ENCODE results near the gene GLIPR1.
"Not testable (repeated sequence)": the region's sequence is repeated elsewhere in the genome, so short reads cannot be mapped to it uniquely, and the experiment has no call there.

GLIPR1 gene

GRCh38 chr12:75508159-75508558 lies 27.6 kb downstream of the GLIPR1 start:
- no peak overlapping the region for H3K4me3 ChIP-seq (ENCODE audit: low read depth, low read length)

GRCh38 chr12:75509621-75510020 lies 29.1 kb downstream of the GLIPR1 start:
- no peak overlapping the region for H3K4me3 ChIP-seq (ENCODE audit: low read depth, low read length)

- peak within 1 kb of the TSS; percentile 100 for H3K4me3 ChIP-seq (ENCODE audit: low read depth, low read length)
Observed at GRCh38 chr12:75511116-75512048, 30.8 kb downstream of the GLIPR1 start, which contains the start of gene KRR1. KRR1 (minus strand) TSS chr12:75511609; CDS start chr12:75511597, 12 bp downstream.

GRCh38 chr12:75521224-75521623 lies 40.7 kb downstream of the GLIPR1 start:
- H3K4me3 ChIP-seq (ENCODE audit: low read depth, low read length): not testable (repeated sequence)

GRCh38 chr12:75522124-75522523 lies 41.6 kb downstream of the GLIPR1 start:
- not testable (repeated sequence) for H3K4me3 ChIP-seq (ENCODE audit: low read depth, low read length)

- H3K4me3 ChIP-seq (ENCODE audit: low read depth, low read length): no peak overlapping the region
Observed at GRCh38 chr12:75525263-75525662, 44.7 kb downstream of the GLIPR1 start.

- no peak overlapping the region for H3K4me3 ChIP-seq (ENCODE audit: low read depth, low read length)
Observed at GRCh38 chr12:75526655-75527511, 46.3 kb downstream of the GLIPR1 start.

- no peak overlapping the region for H3K4me3 ChIP-seq (ENCODE audit: low read depth, low read length)
Observed at GRCh38 chr12:75528272-75528671, 47.7 kb downstream of the GLIPR1 start.

- no peak overlapping the region for H3K4me3 ChIP-seq (ENCODE audit: low read depth, low read length)
Observed at GRCh38 chr12:75528692-75529091, 48.1 kb downstream of the GLIPR1 start.

GRCh38 chr12:75529316-75529715 lies 48.8 kb downstream of the GLIPR1 start:
- H3K4me3 ChIP-seq (ENCODE audit: low read depth, low read length): no peak overlapping the region

GRCh38 chr12:75529826-75530225 lies 49.3 kb downstream of the GLIPR1 start:
- H3K4me3 ChIP-seq (ENCODE audit: low read depth, low read length): no peak overlapping the region

- H3K4me3 ChIP-seq (ENCODE audit: low read depth, low read length): no peak overlapping the region
Observed at GRCh38 chr12:75533239-75533638, 52.7 kb downstream of the GLIPR1 start.

- no peak overlapping the region for H3K4me3 ChIP-seq (ENCODE audit: low read depth, low read length)
Observed at GRCh38 chr12:75539889-75540288, 59.3 kb downstream of the GLIPR1 start.

- H3K4me3 ChIP-seq (ENCODE audit: low read depth, low read length): no peak overlapping the region
Observed at GRCh38 chr12:75542942-75543341, 62.4 kb downstream of the GLIPR1 start.

GRCh38 chr12:75543529-75543928 lies 63.0 kb downstream of the GLIPR1 start:
- no peak overlapping the region for H3K4me3 ChIP-seq (ENCODE audit: low read depth, low read length)

GRCh38 chr12:75545636-75546035 lies 65.1 kb downstream of the GLIPR1 start:
- H3K4me3 ChIP-seq (ENCODE audit: low read depth, low read length): no peak overlapping the region

GRCh38 chr12:75548879-75549278 lies 68.3 kb downstream of the GLIPR1 start:
- H3K4me3 ChIP-seq (ENCODE audit: low read depth, low read length): no peak overlapping the region

- H3K4me3 ChIP-seq (ENCODE audit: low read depth, low read length): no peak overlapping the region
Observed at GRCh38 chr12:75549989-75550388, 69.4 kb downstream of the GLIPR1 start.

- H3K4me3 ChIP-seq (ENCODE audit: low read depth, low read length): no peak overlapping the region
Observed at GRCh38 chr12:75550401-75551240, 70.1 kb downstream of the GLIPR1 start.

- H3K4me3 ChIP-seq (ENCODE audit: low read depth, low read length): no peak overlapping the region
Observed at GRCh38 chr12:75551477-75551876, 70.9 kb downstream of the GLIPR1 start.

- H3K4me3 ChIP-seq (ENCODE audit: low read depth, low read length): no peak overlapping the region
Observed at GRCh38 chr12:75553398-75553797, 72.8 kb downstream of the GLIPR1 start.
